GM18502 (cell line): ENCODE data around the gene RXFP4.
"Not testable (repeated sequence)": the region's sequence is repeated elsewhere in the genome, so short reads cannot be mapped to it uniquely, and the experiment has no call there.

Experiments
- ATAC-seq: cut with Tn5 transposase; IDR thresholded peaks from one replicate; pipeline ENCODE4 v1.9.1; 2021; ENCODE audit warnings: mild to moderate bottlenecking; ENCODE audit not compliant: unreplicated experiment, poor library complexity

RXFP4 gene

GRCh38 chr1:155976913-155977689 lies 35.7 kb downstream of the RXFP4 start:
- no peak for ATAC-seq

GRCh38 chr1:155977690-155978324 lies 36.4 kb downstream of the RXFP4 start:
- no peak for ATAC-seq

GRCh38 chr1:155978325-155978972 lies 37.0 kb downstream of the RXFP4 start, which contains the start of gene ARHGEF2:
ARHGEF2 (minus strand) TSS chr1:155978547; CDS start chr1:155978427, 120 bp downstream.
- peak; percentile 44 for ATAC-seq

DNA sequence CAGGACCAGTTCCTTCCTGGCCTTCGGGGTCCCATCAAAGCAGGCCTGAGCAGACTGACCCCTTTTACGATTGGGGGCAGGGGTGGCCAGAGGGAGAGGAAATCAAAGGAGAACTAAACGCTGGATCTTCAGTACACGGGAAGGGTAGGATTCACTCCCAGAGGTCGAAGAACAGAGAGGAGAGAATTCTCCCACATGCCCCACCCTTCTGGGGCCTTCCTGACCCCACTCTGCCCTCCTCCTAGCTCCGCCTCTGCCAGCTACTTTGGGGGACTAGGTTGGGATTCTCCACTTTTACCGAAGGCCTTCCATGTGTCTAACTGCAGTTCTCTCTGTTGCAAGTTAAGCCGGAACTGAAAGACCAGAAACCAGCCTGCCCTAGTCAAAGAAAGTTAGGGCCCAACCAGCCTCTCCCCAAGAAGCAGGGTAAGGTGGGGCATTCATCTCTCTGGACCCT lies 37.6 kb downstream of the RXFP4 start:
- ATAC-seq, result no peak

GRCh38 chr1:155979597-155980343 lies 38.3 kb downstream of the RXFP4 start:
- ATAC-seq, result no peak

DNA sequence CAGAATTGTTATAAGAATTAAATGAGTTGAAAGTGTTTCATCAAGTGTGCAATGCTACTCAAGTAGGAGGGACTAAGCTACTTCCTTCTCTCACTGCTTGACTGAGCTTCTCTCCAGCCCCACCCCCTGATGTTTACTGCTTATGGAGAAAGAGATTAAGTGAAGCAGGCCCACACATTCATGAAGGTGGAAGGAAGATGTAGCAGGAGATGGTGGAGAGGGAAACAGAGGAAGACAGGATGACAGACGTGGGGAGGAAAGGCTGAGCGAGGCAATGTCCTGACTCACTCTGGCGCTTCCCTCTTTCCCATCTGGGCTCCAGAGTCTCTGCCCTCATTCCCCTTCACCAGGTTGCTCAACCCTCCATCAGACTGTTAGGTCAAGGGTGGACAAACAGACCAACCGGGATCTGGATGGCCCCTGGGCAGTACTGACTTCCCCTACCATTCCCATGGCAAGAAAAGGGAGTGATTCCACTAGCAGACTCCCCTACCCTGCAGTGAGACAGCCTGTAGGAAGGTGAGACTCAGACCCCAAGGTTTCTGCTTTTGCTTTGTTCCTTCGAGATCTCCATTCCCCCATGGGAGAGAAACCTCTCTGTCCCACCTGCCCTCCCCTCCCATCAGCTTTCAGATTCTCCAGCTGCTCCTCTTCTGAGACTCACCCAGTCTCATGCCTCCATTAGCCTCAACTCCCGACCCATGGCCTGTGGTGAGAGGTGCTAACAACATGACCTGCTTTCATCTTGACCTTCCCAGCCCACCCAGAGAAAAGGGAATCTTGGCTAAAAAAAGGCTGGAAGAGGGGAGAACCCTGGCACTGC lies 40.0 kb downstream of the RXFP4 start:
- no peak for ATAC-seq

- no peak for ATAC-seq
These were observed 40.7 kb downstream of the RXFP4 start for GRCh38 chr1:155982106-155982505.

DNA sequence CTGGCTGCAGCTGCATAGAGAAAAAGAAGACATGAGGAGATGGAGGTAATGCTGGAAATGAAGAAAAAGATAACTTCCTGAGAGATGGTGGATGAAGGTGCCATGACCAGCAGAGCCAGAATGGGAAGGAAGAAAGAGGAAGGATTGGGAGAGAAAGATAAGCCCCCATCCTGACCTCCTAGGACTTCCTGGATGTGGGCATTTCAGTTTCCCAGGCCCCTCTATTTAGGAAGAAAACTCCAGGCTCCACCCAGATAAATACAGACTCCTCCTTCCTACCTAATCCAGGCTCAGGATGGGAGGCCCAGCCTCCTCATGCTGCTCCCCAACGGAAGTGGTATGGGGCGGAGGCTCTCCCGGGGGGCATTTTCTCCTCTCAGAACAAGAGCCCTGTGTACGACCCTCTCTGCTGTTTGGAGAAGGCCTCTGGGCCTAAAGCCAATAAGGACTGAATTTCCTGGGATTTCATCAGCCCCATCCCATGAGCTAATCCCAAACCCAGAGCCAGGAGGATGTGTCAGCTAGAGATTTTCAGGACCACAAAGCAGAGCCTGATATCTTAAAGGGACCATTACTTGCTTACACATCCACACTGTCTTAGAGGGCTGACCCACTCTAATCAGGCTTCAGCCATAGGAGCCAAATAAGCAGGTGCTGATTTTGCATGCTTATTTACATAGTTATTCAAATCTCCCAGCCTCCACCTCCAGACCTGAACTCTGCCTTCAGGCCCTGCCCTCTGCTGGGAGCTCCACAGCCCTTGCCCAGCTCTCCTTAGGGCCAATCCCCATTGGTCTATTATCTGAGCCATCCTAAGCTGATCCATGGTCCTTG lies 42.0 kb downstream of the RXFP4 start:
- no peak for ATAC-seq

DNA sequence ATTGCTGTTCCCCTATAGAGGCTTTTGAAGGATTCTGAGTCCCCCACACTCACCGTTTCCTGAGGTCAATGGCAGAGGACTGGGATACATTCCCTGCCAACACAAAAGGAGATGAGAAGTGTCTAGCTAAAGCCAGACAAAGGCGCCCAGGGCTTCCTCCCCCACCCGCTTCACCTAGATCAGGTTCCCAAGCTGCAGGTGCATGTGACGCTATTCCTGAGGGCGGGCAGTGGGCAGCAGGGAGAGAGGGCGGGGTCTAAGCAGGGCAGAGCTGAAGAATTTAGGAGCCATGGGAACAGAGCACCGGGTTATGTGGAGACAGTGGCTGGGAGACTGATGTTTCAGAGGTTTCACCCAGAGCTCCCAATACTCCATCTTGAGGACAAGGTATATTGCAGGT lies 42.9 kb downstream of the RXFP4 start:
- ATAC-seq, result no peak

DNA sequence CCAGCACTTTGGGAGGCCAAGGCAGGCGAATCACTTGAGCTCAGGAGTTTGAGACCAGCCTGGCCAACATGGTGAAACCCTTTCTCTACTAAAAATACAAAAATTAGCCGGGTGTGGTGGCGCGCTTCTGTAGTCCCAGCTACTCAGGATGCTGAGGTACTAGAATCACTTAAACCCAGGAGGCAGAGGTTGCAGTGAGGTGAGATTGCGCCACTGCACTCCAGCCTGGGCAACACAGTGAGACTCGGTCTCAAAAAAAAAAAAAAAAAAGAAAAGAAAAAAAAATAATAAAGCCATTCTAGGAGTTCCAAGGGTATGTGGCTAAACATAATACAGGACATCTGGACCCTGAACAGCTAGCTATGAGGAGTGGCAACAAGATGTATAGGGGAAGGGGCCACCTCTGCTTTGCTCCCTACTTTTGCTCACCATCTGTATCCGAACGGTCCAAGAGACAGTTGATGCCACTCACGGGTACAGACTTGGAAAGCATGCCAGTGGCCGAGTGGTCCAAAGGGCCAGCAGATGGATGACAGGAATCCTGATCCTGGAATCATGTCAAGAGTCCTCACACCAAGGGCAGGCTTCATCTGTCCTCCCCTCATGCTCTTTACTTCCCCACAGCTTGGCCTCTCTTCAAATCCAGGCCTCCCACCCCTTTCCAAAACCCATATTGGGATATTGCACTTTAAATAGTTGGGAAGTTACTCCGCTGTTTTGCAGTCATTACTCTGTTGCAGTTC lies 43.6 kb downstream of the RXFP4 start:
- not testable (repeated sequence) for ATAC-seq

- ATAC-seq, result peak; percentile 69
These were observed 48.0 kb downstream of the RXFP4 start for GRCh38 chr1:155989242-155990004.

DNA sequence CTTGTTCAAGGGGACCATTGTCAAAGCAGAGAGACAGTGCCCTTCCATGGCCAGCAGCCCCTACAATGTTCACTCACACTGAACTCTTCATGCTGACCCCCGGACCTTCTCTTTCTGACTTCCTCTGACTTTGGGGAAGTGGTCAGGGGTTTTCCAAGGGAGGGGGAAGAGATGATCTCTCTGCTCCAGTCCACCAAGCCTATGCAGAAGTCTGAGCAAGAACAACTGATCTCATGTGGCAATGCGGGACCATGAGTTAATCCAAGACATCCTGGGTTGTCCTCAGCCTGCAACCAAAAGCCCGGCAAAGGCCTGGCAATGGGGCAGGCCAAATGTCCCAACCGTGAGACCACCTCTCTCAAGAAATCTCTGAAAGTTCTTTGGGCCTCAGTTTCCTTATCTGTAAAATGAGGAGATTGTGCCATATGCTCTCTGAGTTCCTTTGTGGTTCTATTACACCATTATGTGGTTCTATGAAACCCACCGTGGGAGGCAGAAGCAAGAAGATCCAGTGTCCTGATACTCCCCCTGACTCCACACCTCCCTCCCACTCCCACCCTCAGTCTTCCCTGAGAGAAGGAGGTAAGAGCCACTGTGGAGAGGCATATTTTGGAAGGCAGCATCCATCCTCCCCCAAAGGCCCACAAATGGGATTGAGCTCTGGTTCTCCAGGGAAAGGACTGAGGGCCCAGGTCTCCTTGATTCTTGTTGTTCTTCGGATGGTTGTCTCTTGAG lies 48.7 kb downstream of the RXFP4 start:
- no peak for ATAC-seq
